A549 (cell line): ENCODE measurements around the gene SPAG6. TPM values are rescaled to one million over a fixed set of nuclear protein-coding genes. Genes with fewer than 3 reads are reported as not detected.

Experiments
- ATAC-seq, 2 experiments: fragments of 200-7000 bp in 1 of 2; fragments of >200 bp in 1 of 2; cut with Nextera tagmentation in 1 of 2; cut with Tn5 transposase in 1 of 2; 3 replicates each; pipeline versions ENCODE4 v1.8.0 to v1.9.1; 2018 to 2020; ENCODE audit warnings: mild to moderate bottlenecking in 1 of 2, moderate library complexity in 1 of 2
- CTCF ChIA-PET: fragments of 300-600 bp; sonication (Branson Sonifier 250); formaldehyde crosslinking; extraction: SDS; loops from one replicate; lab custom pipeline; 2021; ENCODE audit warnings: antibody characterized with exemption, inconsistent platforms; lab: Yijun Ruan, JAX
- POLR2A ChIA-PET: fragments of 350-600 bp; formaldehyde crosslinking; extraction: SDS; loops from one replicate; lab custom pipeline; 2021; ENCODE audit warnings: antibody characterized with exemption, inconsistent platforms; lab: Yijun Ruan, JAX
- DNase-seq, 2 experiments: peaks; one replicate each; pipeline versions ENCODE4 v3.0.0 to v3.0.0-alpha.2; 2011 to 2016; ENCODE audit warnings: low read depth in 1 of 2, low spot score in 1 of 2
- FAIRE-seq: peaks from 2 replicates; lab custom pipeline; 2011; peaks lifted over from hg19 to GRCh38; lab: Jason Lieb, UNC
- H3K27ac ChIP-seq, 2 experiments: fragments of >200 bp; sonication (Bioruptor Twin); formaldehyde crosslinking; 3 replicates each; pipeline ENCODE4 v1.5.1; 2016 to 2017
- H3K4me1 ChIP-seq: fragments of >200 bp; sonication (Bioruptor Twin); formaldehyde crosslinking; 3 replicates; pipeline ENCODE4 v1.6.1; 2016
- H3K4me2 ChIP-seq: fragments of >200 bp; sonication (Bioruptor Twin); formaldehyde crosslinking; 3 replicates; pipeline ENCODE4 v1.6.1; 2016
- H3K4me3 ChIP-seq: fragments of >200 bp; sonication (Bioruptor Twin); formaldehyde crosslinking; 3 replicates; pipeline ENCODE4 v1.5.1; 2016
- H3K9me3 ChIP-seq: fragments of >200 bp; sonication (Bioruptor Twin); formaldehyde crosslinking; 3 replicates; pipeline ENCODE4 v1.6.1; 2016
- CHD2 ChIP-seq: fragments of 150-350 bp; IDR thresholded peaks from 2 replicates; pipeline ENCODE4 v1.6.1; 2014; ENCODE audit warnings: low read length; ENCODE audit not compliant: partially characterized antibody
- CTCF ChIP-seq: fragments of >200 bp; sonication (Bioruptor Twin); formaldehyde crosslinking; IDR thresholded peaks from 3 replicates; pipeline ENCODE4 v1.5.1; 2016
- ESRRA ChIP-seq: fragments of 150-350 bp; IDR thresholded peaks from 2 replicates; pipeline ENCODE4 v1.6.1; 2014; ENCODE audit warnings: mild to moderate bottlenecking, low read length, borderline replicate concordance
- MAX ChIP-seq: IDR thresholded peaks from 2 replicates; pipeline ENCODE4 v1.6.1; 2012
- POLR2AphosphoS2 ChIP-seq: conservative IDR thresholded peaks from 2 replicates; pipeline ENCODE4 v1.6.1; 2012; ENCODE audit warnings: low read length, improper control_type of control experiment, inconsistent platforms
- RAD21 ChIP-seq, 2 experiments: fragments of >200 bp in 1 of 2; sonication (Bioruptor Twin) in 1 of 2; formaldehyde crosslinking in 1 of 2; IDR thresholded peaks in 1 of 2; conservative IDR thresholded peaks in 1 of 2; 2 replicates in 1 of 2; 3 replicates in 1 of 2; pipeline ENCODE4 v1.6.1; 2012 to 2018; ENCODE audit warnings: inconsistent platforms in 1 of 2
- RCOR1 ChIP-seq: fragments of 150-350 bp; IDR thresholded peaks from 2 replicates; pipeline ENCODE4 v1.6.1; 2014; ENCODE audit warnings: antibody characterized with exemption, low read length, low read depth
- REST ChIP-seq: fragments of 200-600 bp; sonication (generic); IDR thresholded peaks from 2 replicates; pipeline ENCODE4 v1.6.1; 2016; ENCODE audit warnings: antibody characterized with exemption, mild to moderate bottlenecking, moderate library complexity
- RNF2 ChIP-seq: fragments of 200-600 bp; sonication (generic); IDR thresholded peaks from 2 replicates; pipeline ENCODE4 v1.6.1; 2016; ENCODE audit warnings: low read depth, mild to moderate bottlenecking, antibody characterized with exemption, moderate library complexity, borderline replicate concordance
- WGBS: methylation state at CpG from one replicate; pipeline ENCODE4 v1.1.6; 2017; ENCODE audit errors: missing lambda C conversion rate; 5-methylcytosine and 5-hydroxymethylcytosine counted together
- polyA plus RNA-seq, 4 experiments: library from polyadenylated mRNA; depleted of rRNA in 3 of 4; stranded (reverse); fragments of >200 nt; fragmentation: RNase III in 1 of 4; extraction: RNeasy Plus Mini Kit Qiagen cat#74134 plus additional on column Dnase treatment in 1 of 4; gene quantifications; 2 replicates in 3 of 4; 3 replicates in 1 of 4; pipeline ENCODE4 v1.2.3, GENCODE V29; 2011 to 2017
- TF ChIP-seq, protein P1 (sequence below): IDR thresholded peaks from 2 replicates; pipeline ENCODE4 v1.6.1; 2012; ENCODE audit warnings: low read depth, borderline replicate concordance

The SPAG6 gene
- polyA plus RNA-seq, 2 of the 4 experiments (the other 2 are of a cell fraction) = 0.04 TPM; not detected in 1

- TF ChIP-seq REST (no peak), CTCF (0 out of 3 replicates have a peak, but pooled peaks have one; percentile 2), RAD21 (conservative IDR thresholded peaks at IDR 0.05 in 1 of 2, IDR thresholded peaks at IDR 0.05 in 1 of 2) (no peak; a peak in 1 of 5 replicates), RCOR1 (no peak)
Measured at GRCh38 chr10:22340329-22341189, 4.7 kb upstream of the SPAG6 start (continued).

DNA sequence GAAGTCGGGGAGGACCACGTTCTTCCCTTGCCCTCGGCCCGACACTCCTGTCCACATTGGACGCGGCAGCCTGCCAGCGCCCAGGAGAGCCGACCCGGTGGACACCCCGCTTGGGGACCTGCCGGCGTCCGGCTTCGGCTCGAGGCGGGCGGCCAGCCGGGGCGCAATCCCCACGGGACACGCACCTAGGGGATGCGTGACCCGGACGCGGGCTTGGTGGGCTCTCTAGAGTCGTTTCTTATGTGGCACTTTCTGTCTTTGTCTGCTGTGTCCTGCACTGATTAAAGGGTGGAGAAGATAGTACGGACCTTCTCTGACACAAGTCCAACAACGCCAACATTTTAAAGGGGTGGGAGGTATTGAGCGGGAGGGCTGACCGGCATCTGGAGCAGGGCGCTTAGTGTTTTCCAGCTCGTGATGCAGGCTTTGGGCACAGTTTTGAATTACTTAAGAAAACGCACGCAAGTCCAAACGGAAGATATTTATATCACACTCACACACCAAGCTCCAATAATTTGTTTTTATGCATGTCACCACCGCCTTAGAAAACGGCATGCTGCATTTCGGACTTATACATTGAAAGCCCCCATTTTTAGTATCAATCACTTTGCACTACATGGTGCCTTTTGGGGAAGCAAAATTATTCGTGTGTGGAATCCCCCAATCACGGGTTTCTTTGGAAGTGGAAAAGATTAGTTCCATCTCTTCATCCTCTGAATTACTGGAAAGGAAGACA, 3.9 kb upstream of the SPAG6 start:
- H3K9me3 ChIP-seq = no peaks in the 10 kb centered on the region
- TF ChIP-seq MAX (0 out of 2 replicates have a peak, but pooled peaks have one; percentile 41), POLR2AphosphoS2 (no peak), RAD21 (conservative IDR thresholded peaks at IDR 0.05 in 1 of 2, IDR thresholded peaks at IDR 0.05 in 1 of 2) (peak in 1 of 2 experiments; percentile 15; a peak in 1 of 5 replicates), RNF2 (peak; percentile 91; the same call in 1 of the 2 replicates)
- TF ChIP-seq, protein P1, sequence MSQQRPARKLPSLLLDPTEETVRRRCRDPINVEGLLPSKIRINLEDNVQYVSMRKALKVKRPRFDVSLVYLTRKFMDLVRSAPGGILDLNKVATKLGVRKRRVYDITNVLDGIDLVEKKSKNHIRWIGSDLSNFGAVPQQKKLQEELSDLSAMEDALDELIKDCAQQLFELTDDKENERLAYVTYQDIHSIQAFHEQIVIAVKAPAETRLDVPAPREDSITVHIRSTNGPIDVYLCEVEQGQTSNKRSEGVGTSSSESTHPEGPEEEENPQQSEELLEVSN = peak; percentile 58; the same call in 1 of the 2 replicates
- H3K4me2 ChIP-seq = peak overlapping the region; percentile 93
- FAIRE-seq (no peak), DNase-seq (peak; percentile 30 to 44), ATAC-seq (peak; percentile 67 to 70)
- H3K4me3 ChIP-seq = peak overlapping the region; percentile 73
- ChIA-PET CTCF (interaction anchor here (0.7 to 1.5 kb wide), 5 partner anchors 10 to 647 kb away, joined by 3 to 4 read pairs (median 3); no protein-coding TSS in a partner anchor), POLR2A (interaction anchor here (0.7 to 2.3 kb wide), 8 partner anchors 9 to 338 kb away, joined by 3 to 21 read pairs (median 7); partner anchors contain the start of gene DNAJC1)
- peaks cover 9% of the 10 kb centered on the region; the same call in 1 of the 3 replicates for H3K4me1 ChIP-seq
- WGBS = 15% methylated on average over 32 of the region's 40 CpGs
- peak overlapping the region; percentile 92 to 99 for H3K27ac ChIP-seq

GRCh38 chr10:22341926-22342196, 3.4 kb upstream of the SPAG6 start:
- CTCF ChIA-PET = interaction anchor here (0.7 to 1.5 kb wide), 3 partner anchors 23 to 647 kb away, joined by 3 read pairs; no protein-coding TSS in a partner anchor
- TF ChIP-seq CHD2 (no peak), ESRRA (no peak)
- TF ChIP-seq, all 56 proteins: peak for 0
- H3K4me1 ChIP-seq = peaks cover 9% of the 10 kb centered on the region; the same call in 1 of the 3 replicates
- 73% methylated on average over 3 of the region's 3 CpGs for WGBS
- peak overlapping the region; percentile 73; the same call in 2 of the 3 replicates for H3K4me3 ChIP-seq
- ATAC-seq (no peak), DNase-seq (no peak), FAIRE-seq (no peak)
- POLR2A ChIA-PET = interaction anchor here (2.3 kb wide), 2 partner anchors 8 to 86 kb away, joined by 7 to 14 read pairs; no protein-coding TSS in a partner anchor
- H3K4me2 ChIP-seq = peak overlapping the region; percentile 93
- no peaks in the 10 kb centered on the region for H3K9me3 ChIP-seq
- no peak overlapping the region for H3K27ac ChIP-seq
